A673 (cell line): ENCODE results near the gene MRNIP. TPM values are rescaled to one million over a fixed set of nuclear protein-coding genes. Genes with fewer than 3 reads are reported as not detected.

Experiments
- BruUV-seq: library from RNA; stranded (reverse); fragments of 400-500 nt; replicated peaks from 2 replicates; lab custom pipeline; 2021; lab: Mats Ljungman, UMichigan
- CTCF ChIA-PET: fragments of 300-600 bp; sonication (Branson Sonifier 250); formaldehyde crosslinking; loops from one replicate; lab custom pipeline; 2022; ENCODE audit warnings: antibody characterized with exemption; lab: Charles Lee
- POLR2A ChIA-PET: fragments of 300-600 bp; sonication (Branson Sonifier 250); formaldehyde crosslinking; loops from one replicate; lab custom pipeline; 2022; ENCODE audit warnings: antibody characterized with exemption; ENCODE audit not compliant: low non-redundant PET; lab: Charles Lee
- DNase-seq: peaks from one replicate; pipeline ENCODE4 v3.0.0-alpha.2; 2015; ENCODE audit warnings: low spot score
- H3K27ac ChIP-seq: fragments of 200-600 bp; sonication (generic); 2 replicates; pipeline ENCODE4 v1.5.1; 2016; ENCODE audit warnings: mixed run types, low read depth, mild to moderate bottlenecking, mixed read lengths, antibody characterized with exemption, low read length; ENCODE audit not compliant: poor library complexity, severe bottlenecking
- H3K27me3 ChIP-seq: fragments of 200-600 bp; sonication (generic); replicated peaks from 2 replicates; pipeline ENCODE4 v1.6.1; 2017; ENCODE audit warnings: mixed run types, low read depth, mild to moderate bottlenecking, mixed read lengths, antibody characterized with exemption, low read length; ENCODE audit not compliant: insufficient read depth, poor library complexity
- H3K36me3 ChIP-seq: fragments of 200-600 bp; sonication (generic); 2 replicates; pipeline ENCODE4 v1.6.1; 2016; ENCODE audit warnings: mixed run types, mild to moderate bottlenecking, mixed read lengths, antibody characterized with exemption, low read length; ENCODE audit not compliant: insufficient read depth, poor library complexity, severe bottlenecking
- H3K4me1 ChIP-seq: fragments of 200-600 bp; sonication (generic); 2 replicates; pipeline ENCODE4 v1.6.1; 2017; ENCODE audit warnings: mixed run types, mild to moderate bottlenecking, mixed read lengths, antibody characterized with exemption, low read length; ENCODE audit not compliant: insufficient read depth, poor library complexity, severe bottlenecking
- H3K4me3 ChIP-seq: fragments of 200-600 bp; sonication (generic); 2 replicates; pipeline ENCODE4 v1.5.1; 2016; ENCODE audit warnings: low read depth, mixed run types, mild to moderate bottlenecking, mixed read lengths, low read length; ENCODE audit not compliant: poor library complexity, severe bottlenecking
- H3K9me3 ChIP-seq: fragments of 200-600 bp; sonication (generic); 2 replicates; pipeline ENCODE4 v1.6.1; 2016; ENCODE audit warnings: mixed run types, low read depth, mild to moderate bottlenecking, mixed read lengths, antibody characterized with exemption, low read length; ENCODE audit not compliant: poor library complexity, severe bottlenecking
- EZH2 ChIP-seq: fragments of 200-600 bp; sonication (generic); IDR thresholded peaks from 2 replicates; pipeline ENCODE4 v1.6.1; 2017; ENCODE audit warnings: borderline replicate concordance, low read depth, mild to moderate bottlenecking, mixed read lengths, antibody characterized with exemption, low read length; ENCODE audit not compliant: poor library complexity, severe bottlenecking
- intact Hi-C: fragments of 100-400 bp; cut with micrococcal nuclease; formaldehyde crosslinking; loops from one replicate; pipeline ENCODE4 v1.10.0; 2022; ENCODE audit not compliant: unreplicated experiment
- total RNA-seq: library from RNA; stranded (reverse); gene quantifications from 2 replicates; pipeline ENCODE4 v1.2.3, GENCODE V29; 2021
- TF ChIP-seq, protein P1 (sequence below): fragments of 300-800, 200-600 bp; sonication (generic); conservative IDR thresholded peaks from 2 replicates; pipeline ENCODE4 v1.5.1; 2017; ENCODE audit warnings: low read depth, mild to moderate bottlenecking, antibody characterized with exemption, low read length, moderate library complexity, mixed read lengths

Gene MRNIP
- total RNA-seq, 1 experiment from 2014 or later = 31.3 TPM

DNA sequence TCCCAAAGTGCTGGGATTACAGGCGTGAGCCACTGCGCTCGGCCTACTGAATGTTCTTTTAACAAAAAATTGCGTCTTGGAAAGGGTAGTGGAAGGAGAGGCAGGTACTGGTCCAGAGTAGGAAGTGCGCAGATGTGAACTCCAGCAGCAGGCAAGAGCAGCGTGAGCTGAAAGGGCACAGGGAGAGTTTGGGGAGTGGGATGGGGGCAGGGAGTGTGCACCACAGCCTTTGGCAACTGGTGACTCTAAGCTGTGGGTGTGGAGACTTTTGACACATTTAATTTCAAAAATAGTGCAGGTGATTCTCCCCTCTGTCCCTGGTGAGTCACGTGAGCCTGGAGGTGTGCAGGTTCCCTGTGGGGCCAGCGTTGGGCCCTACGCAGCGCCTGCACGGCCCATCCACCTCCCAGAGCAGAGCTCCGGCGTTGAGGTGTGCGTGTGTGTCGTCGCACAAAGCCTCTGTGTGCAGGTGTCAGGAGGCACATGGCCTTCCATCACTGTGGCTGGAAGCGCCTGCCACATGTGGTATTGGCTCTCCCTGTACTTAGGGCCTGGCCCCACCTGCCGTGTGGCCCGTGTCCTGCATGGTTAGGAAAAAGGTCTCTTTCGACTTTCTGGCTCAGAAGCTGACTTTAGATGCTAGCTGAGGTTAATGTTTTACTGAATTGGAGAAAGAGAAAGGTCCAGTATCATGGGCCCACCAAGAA, 26.4 kb downstream of the MRNIP start:
- CTCF ChIA-PET = no interaction called here
- intact Hi-C loops = no loop called here
- DNase-seq = no peak
- H3K36me3 ChIP-seq = peaks cover 56% of the 10 kb centered on the region
- TF ChIP-seq, protein P1, sequence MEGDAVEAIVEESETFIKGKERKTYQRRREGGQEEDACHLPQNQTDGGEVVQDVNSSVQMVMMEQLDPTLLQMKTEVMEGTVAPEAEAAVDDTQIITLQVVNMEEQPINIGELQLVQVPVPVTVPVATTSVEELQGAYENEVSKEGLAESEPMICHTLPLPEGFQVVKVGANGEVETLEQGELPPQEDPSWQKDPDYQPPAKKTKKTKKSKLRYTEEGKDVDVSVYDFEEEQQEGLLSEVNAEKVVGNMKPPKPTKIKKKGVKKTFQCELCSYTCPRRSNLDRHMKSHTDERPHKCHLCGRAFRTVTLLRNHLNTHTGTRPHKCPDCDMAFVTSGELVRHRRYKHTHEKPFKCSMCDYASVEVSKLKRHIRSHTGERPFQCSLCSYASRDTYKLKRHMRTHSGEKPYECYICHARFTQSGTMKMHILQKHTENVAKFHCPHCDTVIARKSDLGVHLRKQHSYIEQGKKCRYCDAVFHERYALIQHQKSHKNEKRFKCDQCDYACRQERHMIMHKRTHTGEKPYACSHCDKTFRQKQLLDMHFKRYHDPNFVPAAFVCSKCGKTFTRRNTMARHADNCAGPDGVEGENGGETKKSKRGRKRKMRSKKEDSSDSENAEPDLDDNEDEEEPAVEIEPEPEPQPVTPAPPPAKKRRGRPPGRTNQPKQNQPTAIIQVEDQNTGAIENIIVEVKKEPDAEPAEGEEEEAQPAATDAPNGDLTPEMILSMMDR = no peak
- TF ChIP-seq EZH2 = no peak
- H3K27ac ChIP-seq = no peak overlapping the region
- no peaks in the 10 kb centered on the region for H3K9me3 ChIP-seq
- H3K4me3 ChIP-seq = no peak overlapping the region
- H3K27me3 ChIP-seq = no peaks in the 10 kb centered on the region
- no TSS peak for BruUV-seq
- H3K4me1 ChIP-seq = no peaks in the 10 kb centered on the region
- POLR2A ChIA-PET = no interaction called here

DNA sequence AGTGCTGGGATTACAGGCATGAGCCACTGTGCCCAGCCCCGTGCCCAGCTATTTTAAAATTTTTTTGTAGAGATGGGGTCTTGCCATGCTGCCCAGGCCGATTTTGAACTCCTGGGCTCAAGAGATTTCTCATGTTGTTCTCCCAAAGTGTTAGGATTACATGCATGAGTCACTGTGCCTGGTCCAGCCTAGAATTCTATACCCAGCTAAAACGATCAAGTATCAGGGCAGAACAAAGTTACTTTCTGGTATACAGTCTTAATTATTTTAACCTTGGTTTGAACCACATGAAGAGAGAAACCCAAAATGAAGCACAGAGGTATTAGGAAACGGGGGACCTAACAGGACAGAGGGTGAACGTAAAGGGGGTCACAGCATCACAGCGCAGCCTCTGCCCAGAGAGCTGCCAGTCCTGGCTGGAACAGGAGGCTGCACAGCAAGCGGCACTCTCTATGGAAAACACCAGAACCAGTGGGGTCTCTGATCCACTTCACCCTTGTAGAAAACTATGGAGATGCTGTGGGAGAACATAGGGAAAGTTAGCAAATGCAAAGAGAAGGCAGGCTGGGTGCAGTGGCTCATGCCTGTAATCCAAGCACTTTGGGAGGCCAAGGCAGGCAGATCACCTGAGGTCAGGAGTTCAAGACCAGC, 27.7 kb downstream of the MRNIP start:
- H3K36me3 ChIP-seq = peaks cover 50% of the 10 kb centered on the region
- H3K9me3 ChIP-seq = no peaks in the 10 kb centered on the region
- intact Hi-C loops = no loop called here
- no peak overlapping the region for H3K4me3 ChIP-seq
- no peak for DNase-seq
- no peak overlapping the region for H3K27ac ChIP-seq
- TF ChIP-seq EZH2 = no peak
- TF ChIP-seq, protein P1 = no peak
- no TSS peak for BruUV-seq
- H3K27me3 ChIP-seq = no peaks in the 10 kb centered on the region
- no peaks in the 10 kb centered on the region for H3K4me1 ChIP-seq
- POLR2A ChIA-PET = no interaction called here
- CTCF ChIA-PET = no interaction called here

DNA sequence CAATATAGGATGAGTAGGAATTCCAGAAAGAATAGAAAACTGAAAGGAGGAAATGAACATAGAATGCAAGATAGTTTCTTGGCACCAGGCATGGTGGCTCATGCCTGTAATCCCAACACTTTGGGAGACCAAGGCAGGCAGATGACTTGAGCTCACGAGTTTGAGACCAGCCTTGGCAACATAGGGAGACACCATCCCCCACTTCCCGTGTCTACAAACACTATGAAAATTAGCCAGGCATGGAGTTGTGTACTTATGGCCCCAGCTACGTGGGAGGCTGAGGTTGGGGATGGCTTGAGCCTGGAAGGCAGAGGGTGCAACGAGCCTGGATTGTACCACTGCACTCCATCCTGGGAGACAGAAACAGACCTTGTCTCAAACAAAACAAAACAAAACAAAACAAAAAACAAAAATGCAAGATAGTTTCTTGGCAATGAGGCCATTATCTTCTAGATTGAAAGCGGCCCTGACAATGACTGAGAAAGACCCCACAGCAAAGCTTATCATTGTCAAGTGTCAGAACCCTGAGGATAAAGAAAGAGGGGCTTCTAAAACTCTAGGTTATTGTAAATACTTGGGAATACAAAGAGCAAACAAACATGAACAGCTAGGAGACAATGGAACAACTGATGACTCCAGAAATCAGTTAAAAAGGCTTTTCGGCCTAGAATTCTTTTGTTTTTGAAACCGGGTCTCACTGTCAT, 28.7 kb downstream of the MRNIP start:
- Histone ChIP-seq H3K27me3 (no peaks in the 10 kb centered on the region), H3K4me1 (no peaks in the 10 kb centered on the region), H3K9me3 (no peaks in the 10 kb centered on the region), H3K4me3 (no peak overlapping the region), H3K27ac (no peak overlapping the region), H3K36me3 (peaks cover 58% of the 10 kb centered on the region)
- DNase-seq = no peak
- intact Hi-C loops = no loop called here
- no peak for TF ChIP-seq EZH2
- TF ChIP-seq, protein P1 = no peak
- ChIA-PET POLR2A (interaction anchor here (0.6 kb wide), 2 partner anchors 12 to 76 kb away, joined by 3 read pairs; no protein-coding TSS in a partner anchor), CTCF (no interaction called here)
- no TSS peak for BruUV-seq
